Measurements from ENCODE around the gene FAM153A. TPM values are rescaled to one million over a fixed set of nuclear protein-coding genes. Genes with fewer than 3 reads are reported as not detected.
A peak's percentile ranks its signal among the peaks of the same experiment; 100 is the strongest.
"Not testable (repeated sequence)": the region's sequence is repeated elsewhere in the genome, so short reads cannot be mapped to it uniquely, and the experiment has no call there.

The FAM153A gene
- total and polyA plus RNA-seq, 10 of the 15 experiments (the other 5 are each of a cell fraction or from before 2014, with no cell fraction given) = 0.10 to 0.18 TPM; not detected in 8

DNA sequence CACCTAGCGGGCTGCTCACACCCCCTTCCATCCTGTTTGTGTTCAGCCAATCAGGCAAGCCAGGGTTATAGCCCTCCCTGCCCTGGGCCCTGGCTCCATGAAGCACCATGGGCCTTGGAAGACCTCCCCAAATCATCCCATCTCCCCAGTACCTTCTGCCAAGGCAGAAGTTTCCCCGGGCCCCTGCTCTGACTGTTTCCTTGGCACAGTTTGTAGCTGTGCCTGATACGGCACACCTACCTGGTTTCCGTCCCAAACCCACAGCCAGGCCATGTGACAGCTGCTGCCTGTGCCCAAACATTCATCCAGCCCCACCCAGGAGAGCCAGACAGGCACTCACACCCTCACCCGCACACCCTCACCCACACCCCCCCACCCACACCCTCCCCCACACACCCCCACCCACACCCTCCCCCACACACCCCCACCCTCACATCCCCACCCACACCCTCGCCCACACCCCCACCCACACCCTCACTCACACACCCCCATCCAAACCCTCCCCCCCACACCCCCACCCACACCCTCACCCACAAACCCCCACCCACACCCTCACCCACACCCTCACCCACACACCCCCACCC, 29.6 kb upstream of the FAM153A start:
- DNase-seq (ENCODE audit: low read depth, low spot score); CTCF ChIA-PET; FAIRE-seq; H3K4me1 ChIP-seq (ENCODE audit: control insufficient read depth, insufficient read depth, low read length); H3K36me3 ChIP-seq (ENCODE audit: control insufficient read depth in 2 of 2, insufficient read depth in 2 of 2, low read length in 1 of 2); H2AFZ ChIP-seq (ENCODE audit: control insufficient read depth, low read depth, low read length); H3K27me3 ChIP-seq (replicated peaks in 1 of 2; ENCODE audit: control insufficient read depth in 2 of 2, insufficient read depth in 2 of 2, low read length in 1 of 2); H3K4me2 ChIP-seq (ENCODE audit: control insufficient read depth, insufficient read depth); H3K79me2 ChIP-seq (ENCODE audit: control insufficient read depth, insufficient read depth, low read length); H3K9me3 ChIP-seq (replicated peaks; ENCODE audit: control insufficient read depth, insufficient read depth, low read length); in situ Hi-C loops (cut with MboI); intact Hi-C loops (cut with micrococcal nuclease; ENCODE audit: unreplicated experiment); ATAC-seq; H4K20me1 ChIP-seq (ENCODE audit: control insufficient read depth, insufficient read depth); RAD21 ChIA-PET (ENCODE audit: unreplicated experiment); H3K9ac ChIP-seq (ENCODE audit: control insufficient read depth, insufficient read depth, low read length); H3K4me3 ChIP-seq; POLR2A ChIA-PET; BruUV-seq (replicated peaks); H3K27ac ChIP-seq (ENCODE audit: control insufficient read depth, insufficient read depth); SMC1A ChIA-PET (ENCODE audit: uncharacterized antibody, unreplicated experiment): not testable (repeated sequence)
- no CpG with 5 or more reads among the region's 6 CpGs for WGBS (ENCODE audit: insufficient coverage, insufficient replicate concordance, low lambda C conversion rate, missing lambda C conversion rate)

DNA sequence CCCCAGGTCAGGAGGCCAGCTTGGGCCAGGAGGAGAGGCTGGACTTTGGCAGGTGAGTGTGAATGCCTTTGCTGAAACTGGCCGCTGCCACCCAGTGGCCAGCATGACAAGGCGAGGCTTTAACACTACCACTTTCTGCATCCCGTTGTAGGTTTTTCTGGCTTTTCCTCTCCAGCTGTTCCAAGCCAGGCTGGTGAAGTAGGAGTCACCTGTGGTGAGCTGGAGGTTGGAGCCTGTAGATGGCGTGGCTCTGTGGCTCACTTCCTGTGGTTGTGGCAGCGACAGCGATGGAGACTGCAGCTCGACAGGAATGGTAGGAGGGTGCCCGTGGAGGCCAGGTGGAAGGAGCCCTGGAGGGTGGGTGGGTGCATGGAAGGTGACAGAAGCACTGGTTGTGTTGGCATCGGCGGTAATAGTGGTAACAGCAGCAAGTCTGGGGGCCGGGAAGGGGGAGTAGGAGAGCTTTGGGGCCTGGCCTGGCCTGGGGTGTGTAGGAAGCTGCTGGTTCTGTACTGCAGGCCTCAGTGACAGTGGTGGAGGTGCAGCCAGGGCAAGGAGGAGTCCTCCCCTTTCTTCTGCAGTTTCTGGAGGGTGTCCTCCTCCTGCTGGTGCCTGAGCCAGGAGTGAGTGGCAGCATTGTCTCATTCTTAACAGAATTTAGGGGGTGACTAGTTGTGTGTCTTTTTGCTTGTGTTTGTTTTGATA, 26.7 kb upstream of the FAM153A start:
- H3K36me3 ChIP-seq (ENCODE audit: control insufficient read depth in 2 of 2, insufficient read depth in 2 of 2, low read length in 1 of 2) = not testable (repeated sequence)
- WGBS (ENCODE audit: insufficient coverage, insufficient replicate concordance, low lambda C conversion rate, missing lambda C conversion rate) = 31% methylated on average over 5 of the region's 11 CpGs
- peak; percentile 47 for FAIRE-seq

DNA sequence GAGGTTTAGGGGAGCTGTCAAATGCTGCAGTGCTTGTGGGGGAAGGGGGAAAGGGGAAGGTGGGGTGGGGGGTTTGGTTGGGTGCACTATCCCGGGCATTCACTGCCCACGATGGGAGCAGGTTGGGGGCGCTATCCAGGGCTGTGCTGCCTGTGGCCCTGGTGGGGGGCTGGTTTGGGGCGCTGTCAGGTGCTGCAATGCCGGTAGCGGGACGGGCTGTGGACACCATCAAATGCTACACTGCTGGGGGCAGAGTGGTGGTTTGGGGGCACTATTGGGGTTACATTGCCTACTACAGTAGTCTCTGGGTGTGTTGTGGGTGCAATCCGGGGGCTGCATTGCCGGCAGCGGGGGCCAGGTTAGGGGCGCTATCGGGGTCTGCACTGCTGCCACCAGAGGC, 25.7 kb upstream of the FAM153A start:
- H3K4me1 ChIP-seq (ENCODE audit: control insufficient read depth, insufficient read depth, low read length); DNase-seq (ENCODE audit: low read depth, low spot score); ATAC-seq; H3K4me2 ChIP-seq (ENCODE audit: control insufficient read depth, insufficient read depth); H4K20me1 ChIP-seq (ENCODE audit: control insufficient read depth, insufficient read depth); H3K27ac ChIP-seq (ENCODE audit: control insufficient read depth, insufficient read depth); FAIRE-seq; RAD21 ChIA-PET (ENCODE audit: unreplicated experiment); H3K27me3 ChIP-seq (replicated peaks in 1 of 2; ENCODE audit: control insufficient read depth in 2 of 2, insufficient read depth in 2 of 2, low read length in 1 of 2); in situ Hi-C loops (cut with MboI); H3K9me3 ChIP-seq (replicated peaks; ENCODE audit: control insufficient read depth, insufficient read depth, low read length); BruUV-seq (replicated peaks); intact Hi-C loops (cut with micrococcal nuclease; ENCODE audit: unreplicated experiment); CTCF ChIA-PET; H3K9ac ChIP-seq (ENCODE audit: control insufficient read depth, insufficient read depth, low read length); H2AFZ ChIP-seq (ENCODE audit: control insufficient read depth, low read depth, low read length); SMC1A ChIA-PET (ENCODE audit: uncharacterized antibody, unreplicated experiment); POLR2A ChIA-PET; H3K79me2 ChIP-seq (ENCODE audit: control insufficient read depth, insufficient read depth, low read length); H3K4me3 ChIP-seq; H3K36me3 ChIP-seq (ENCODE audit: control insufficient read depth in 2 of 2, insufficient read depth in 2 of 2, low read length in 1 of 2): not testable (repeated sequence)
- WGBS (ENCODE audit: insufficient coverage, insufficient replicate concordance, low lambda C conversion rate, missing lambda C conversion rate) = 37% methylated on average over 5 of the region's 12 CpGs

More for the DNA sequence above, 26.7 kb upstream of the FAM153A start:
- intact Hi-C loops (cut with micrococcal nuclease; ENCODE audit: unreplicated experiment); CTCF ChIA-PET; H3K27ac ChIP-seq (ENCODE audit: control insufficient read depth, insufficient read depth); H3K4me1 ChIP-seq (ENCODE audit: control insufficient read depth, insufficient read depth, low read length); H3K79me2 ChIP-seq (ENCODE audit: control insufficient read depth, insufficient read depth, low read length); POLR2A ChIA-PET; DNase-seq (ENCODE audit: low read depth, low spot score); BruUV-seq (replicated peaks); RAD21 ChIA-PET (ENCODE audit: unreplicated experiment); H3K4me3 ChIP-seq; H3K9me3 ChIP-seq (replicated peaks; ENCODE audit: control insufficient read depth, insufficient read depth, low read length); H2AFZ ChIP-seq (ENCODE audit: control insufficient read depth, low read depth, low read length); in situ Hi-C loops (cut with MboI); ATAC-seq; H4K20me1 ChIP-seq (ENCODE audit: control insufficient read depth, insufficient read depth); SMC1A ChIA-PET (ENCODE audit: uncharacterized antibody, unreplicated experiment); H3K9ac ChIP-seq (ENCODE audit: control insufficient read depth, insufficient read depth, low read length); H3K27me3 ChIP-seq (replicated peaks in 1 of 2; ENCODE audit: control insufficient read depth in 2 of 2, insufficient read depth in 2 of 2, low read length in 1 of 2); H3K4me2 ChIP-seq (ENCODE audit: control insufficient read depth, insufficient read depth): not testable (repeated sequence)

DNA sequence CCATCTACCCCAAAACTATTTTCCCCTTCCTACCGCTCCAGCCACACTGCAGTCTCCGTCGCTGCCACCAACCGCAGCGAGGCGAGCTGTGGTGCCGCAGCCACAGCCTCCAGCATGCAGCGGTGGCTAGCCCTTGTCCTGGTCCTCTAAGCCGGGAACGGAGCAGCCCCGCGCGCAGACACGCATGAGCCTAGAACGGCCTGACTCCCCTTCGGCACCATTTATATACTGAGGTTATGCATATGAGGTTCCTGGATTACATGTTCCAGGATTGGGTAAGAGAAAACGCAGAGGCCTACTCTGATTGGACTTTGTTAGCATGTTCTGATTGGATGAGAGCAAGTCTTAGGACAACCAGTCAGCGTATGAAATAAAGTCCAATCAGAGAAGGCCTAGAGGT, 24.6 kb upstream of the FAM153A start:
- H3K27me3 ChIP-seq (replicated peaks in 1 of 2; ENCODE audit: control insufficient read depth in 2 of 2, insufficient read depth in 2 of 2, low read length in 1 of 2); intact Hi-C loops (cut with micrococcal nuclease; ENCODE audit: unreplicated experiment); H3K4me1 ChIP-seq (ENCODE audit: control insufficient read depth, insufficient read depth, low read length); H3K27ac ChIP-seq (ENCODE audit: control insufficient read depth, insufficient read depth); H3K4me3 ChIP-seq; H3K4me2 ChIP-seq (ENCODE audit: control insufficient read depth, insufficient read depth); RAD21 ChIA-PET (ENCODE audit: unreplicated experiment); BruUV-seq (replicated peaks); POLR2A ChIA-PET; CTCF ChIA-PET; DNase-seq (ENCODE audit: low read depth, low spot score); SMC1A ChIA-PET (ENCODE audit: uncharacterized antibody, unreplicated experiment); in situ Hi-C loops (cut with MboI); H2AFZ ChIP-seq (ENCODE audit: control insufficient read depth, low read depth, low read length); FAIRE-seq; H3K36me3 ChIP-seq (ENCODE audit: control insufficient read depth in 2 of 2, insufficient read depth in 2 of 2, low read length in 1 of 2); H3K9ac ChIP-seq (ENCODE audit: control insufficient read depth, insufficient read depth, low read length); ATAC-seq; H4K20me1 ChIP-seq (ENCODE audit: control insufficient read depth, insufficient read depth); H3K79me2 ChIP-seq (ENCODE audit: control insufficient read depth, insufficient read depth, low read length); H3K9me3 ChIP-seq (replicated peaks; ENCODE audit: control insufficient read depth, insufficient read depth, low read length): not testable (repeated sequence)
- 98% methylated on average over 8 of the region's 18 CpGs for WGBS (ENCODE audit: insufficient coverage, insufficient replicate concordance, low lambda C conversion rate, missing lambda C conversion rate)
